ENCODE results near the gene KEAP1. TPM values are rescaled to one million over a fixed set of nuclear protein-coding genes. Genes with fewer than 3 reads are reported as not detected.
"Not testable (repeated sequence)": the region's sequence is repeated elsewhere in the genome, so short reads cannot be mapped to it uniquely, and the experiment has no call there.

KEAP1 gene
- total and polyA plus RNA-seq, 3 donors from 2014 or later: 40.7 to 61.0 (median 54.1) TPM

DNA sequence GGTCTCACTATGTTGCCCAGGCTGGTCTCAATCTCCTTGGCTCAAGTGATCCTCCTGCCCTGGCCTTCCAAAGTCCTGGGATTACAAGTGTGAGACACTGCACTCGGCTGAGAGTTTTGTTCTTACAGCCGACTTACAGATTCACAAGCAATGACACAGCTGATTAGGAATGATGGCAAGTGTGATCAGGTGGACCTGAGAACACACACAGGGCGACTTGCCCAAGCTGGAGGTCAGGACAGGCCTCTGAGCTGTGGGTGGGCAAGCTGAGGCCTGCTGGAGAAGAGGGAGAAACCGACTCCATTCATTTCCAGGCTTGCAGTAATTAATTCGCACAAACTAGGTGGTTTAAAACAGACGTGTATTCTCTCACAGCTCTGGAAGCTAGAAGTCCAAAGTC lies 32.5 kb upstream of the KEAP1 start:
- TF ChIP-seq, protein P1, sequence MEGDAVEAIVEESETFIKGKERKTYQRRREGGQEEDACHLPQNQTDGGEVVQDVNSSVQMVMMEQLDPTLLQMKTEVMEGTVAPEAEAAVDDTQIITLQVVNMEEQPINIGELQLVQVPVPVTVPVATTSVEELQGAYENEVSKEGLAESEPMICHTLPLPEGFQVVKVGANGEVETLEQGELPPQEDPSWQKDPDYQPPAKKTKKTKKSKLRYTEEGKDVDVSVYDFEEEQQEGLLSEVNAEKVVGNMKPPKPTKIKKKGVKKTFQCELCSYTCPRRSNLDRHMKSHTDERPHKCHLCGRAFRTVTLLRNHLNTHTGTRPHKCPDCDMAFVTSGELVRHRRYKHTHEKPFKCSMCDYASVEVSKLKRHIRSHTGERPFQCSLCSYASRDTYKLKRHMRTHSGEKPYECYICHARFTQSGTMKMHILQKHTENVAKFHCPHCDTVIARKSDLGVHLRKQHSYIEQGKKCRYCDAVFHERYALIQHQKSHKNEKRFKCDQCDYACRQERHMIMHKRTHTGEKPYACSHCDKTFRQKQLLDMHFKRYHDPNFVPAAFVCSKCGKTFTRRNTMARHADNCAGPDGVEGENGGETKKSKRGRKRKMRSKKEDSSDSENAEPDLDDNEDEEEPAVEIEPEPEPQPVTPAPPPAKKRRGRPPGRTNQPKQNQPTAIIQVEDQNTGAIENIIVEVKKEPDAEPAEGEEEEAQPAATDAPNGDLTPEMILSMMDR (IDR thresholded peaks at IDR 0.05): no peak
- TF ChIP-seq POLR2A (IDR thresholded peaks at IDR 0.05): no peak
- Histone ChIP-seq H3K9me3 (no peaks in the 10 kb centered on the region), H3K27ac (no peak overlapping the region), H3K4me3 (no peak overlapping the region), H3K4me1 (no peaks in the 10 kb centered on the region), H3K27me3 (no peaks in the 10 kb centered on the region), H3K36me3 (ENCODE audit: low read depth, missing control alignments) (no peaks in the 10 kb centered on the region)
- 74 to 82% methylated on average over 6 of the region's 6 CpGs for WGBS, 2 donors
- intact Hi-C loops (cut with DNase I; ENCODE audit: low total_unique reads): no loop called here
- DNase-seq: no peak

- no peak for DNase-seq
- Histone ChIP-seq H3K27me3 (no peaks in the 10 kb centered on the region), H3K4me3 (no peak overlapping the region), H3K9me3 (no peaks in the 10 kb centered on the region), H3K36me3 (ENCODE audit: low read depth, missing control alignments) (no peaks in the 10 kb centered on the region), H3K4me1 (no peaks in the 10 kb centered on the region), H3K27ac (no peak overlapping the region)
- no peak for TF ChIP-seq POLR2A (IDR thresholded peaks at IDR 0.05)
- TF ChIP-seq, protein P1 (IDR thresholded peaks at IDR 0.05): no peak
- WGBS, 2 donors: 68 to 75% methylated on average over 9 to 10 of the region's 10 CpGs
- intact Hi-C loops (cut with DNase I; ENCODE audit: low total_unique reads): no loop called here
Measured at GRCh38 chr19:10533646-10534386, 30.7 kb upstream of the KEAP1 start.

DNA sequence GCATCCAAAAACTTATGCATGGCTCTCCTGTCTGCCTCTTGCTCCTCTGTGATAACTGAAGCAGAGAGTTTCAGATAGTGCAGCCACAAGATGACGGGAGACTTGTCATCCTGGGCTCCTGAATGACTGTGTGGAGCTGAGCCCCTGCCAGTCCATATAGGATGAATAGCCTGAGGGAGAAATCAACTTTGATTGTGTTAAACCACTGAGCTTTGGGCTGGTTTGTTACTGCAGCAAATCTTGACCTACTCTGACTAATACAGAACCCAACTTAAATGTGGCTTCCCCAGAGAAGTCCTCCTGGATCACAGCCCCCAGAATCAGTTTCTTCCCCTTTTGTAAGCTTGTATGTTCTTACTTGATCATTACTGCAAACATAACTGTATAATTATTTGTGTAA lies 29.3 kb upstream of the KEAP1 start:
- intact Hi-C loops (cut with DNase I; ENCODE audit: low total_unique reads): no loop called here
- no peak overlapping the region for H3K4me3 ChIP-seq
- DNase-seq: no peak
- no peaks in the 10 kb centered on the region for H3K27me3 ChIP-seq
- WGBS, 2 donors: 78 to 100% methylated on average over 1 of the region's 1 CpG
- TF ChIP-seq, protein P1 (IDR thresholded peaks at IDR 0.05): no peak
- TF ChIP-seq POLR2A (IDR thresholded peaks at IDR 0.05): no peak
- H3K36me3 ChIP-seq (ENCODE audit: low read depth, missing control alignments): no peaks in the 10 kb centered on the region
- H3K9me3 ChIP-seq: no peaks in the 10 kb centered on the region
- H3K4me1 ChIP-seq: no peaks in the 10 kb centered on the region
- no peak overlapping the region for H3K27ac ChIP-seq

DNA sequence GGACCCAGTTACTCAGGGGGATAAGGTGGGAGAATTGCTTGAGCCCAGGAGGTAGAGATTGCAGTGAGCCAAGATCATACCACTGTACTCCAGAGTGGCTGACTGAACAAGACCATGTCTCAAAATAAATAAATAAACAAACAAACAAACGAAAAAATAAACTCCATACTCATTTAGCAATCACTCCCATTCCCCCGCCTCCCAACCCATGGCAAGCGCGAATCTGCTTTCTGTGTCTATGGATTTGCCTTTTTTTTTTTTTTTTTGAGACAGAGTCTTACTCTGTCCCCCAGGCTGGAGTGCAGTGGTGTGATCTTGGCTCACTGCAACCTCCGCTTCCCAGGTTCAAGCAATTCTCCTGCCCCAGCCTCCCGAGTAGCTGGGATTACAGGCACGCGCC lies 23.7 kb upstream of the KEAP1 start:
- H3K9me3 ChIP-seq; H3K4me3 ChIP-seq; H3K36me3 ChIP-seq (ENCODE audit: low read depth, missing control alignments); H3K27ac ChIP-seq; H3K4me1 ChIP-seq; H3K27me3 ChIP-seq; DNase-seq; intact Hi-C loops (cut with DNase I; ENCODE audit: low total_unique reads): not testable (repeated sequence)
- WGBS, 2 donors: 85 to 95% methylated on average over 8 of the region's 8 CpGs

DNA sequence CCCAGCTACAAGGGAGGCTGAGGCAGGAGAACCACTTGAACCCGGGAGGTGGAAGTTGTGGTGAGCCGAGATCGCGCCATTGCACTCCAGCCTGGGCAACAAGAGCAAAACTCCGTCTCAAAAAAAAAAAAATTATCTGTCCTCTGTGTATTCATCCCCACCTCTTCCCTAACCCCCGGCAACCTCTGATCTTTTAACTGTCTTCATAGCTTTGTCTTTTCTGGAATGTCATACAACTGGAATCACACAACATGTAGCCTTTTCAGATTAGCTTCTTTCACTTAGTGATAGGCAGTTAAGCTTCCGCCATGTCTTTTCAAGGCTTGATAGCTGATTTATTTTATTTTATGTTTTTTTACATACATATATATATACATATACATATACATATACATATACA lies 22.5 kb upstream of the KEAP1 start:
- Histone ChIP-seq H3K36me3 (ENCODE audit: low read depth, missing control alignments) (no peaks in the 10 kb centered on the region), H3K9me3 (no peaks in the 10 kb centered on the region), H3K4me1 (no peaks in the 10 kb centered on the region), H3K4me3 (no peak overlapping the region), H3K27ac (no peak overlapping the region), H3K27me3 (no peaks in the 10 kb centered on the region)
- TF ChIP-seq, protein P1 (IDR thresholded peaks at IDR 0.05): no peak
- no peak for TF ChIP-seq POLR2A (IDR thresholded peaks at IDR 0.05)
- intact Hi-C loops (cut with DNase I; ENCODE audit: low total_unique reads): no loop called here
- WGBS, 2 donors: 88 to 92% methylated on average over 7 of the region's 7 CpGs
- no peak for DNase-seq

Measured in testis (tissue), 3 donors.